HEK293 (cell line): ENCODE results near the gene ABCA3.

ENCODE experiments used
- CTCF ChIP-seq: fragments of 450-650 bp; formaldehyde crosslinking; IDR thresholded peaks from 2 replicates; pipeline ENCODE4 v1.5.1; 2016; ENCODE audit warnings: missing biosample characterization, missing genetic modification characterization
- YY1 ChIP-seq: fragments of 450-650 bp; formaldehyde crosslinking; IDR thresholded peaks from 2 replicates; pipeline ENCODE4 v1.5.1; 2018; ENCODE audit warnings: missing biosample characterization, missing genetic modification characterization
- ZNF138 ChIP-seq: fragments of 450-650 bp; formaldehyde crosslinking; IDR thresholded peaks from 2 replicates; pipeline ENCODE4 v1.5.1; 2016; ENCODE audit warnings: missing biosample characterization, missing genetic modification characterization, borderline replicate concordance
- ZNF626 ChIP-seq: fragments of 450-650 bp; sonication (Bioruptor Pico); formaldehyde crosslinking; IDR thresholded peaks from 2 replicates; pipeline ENCODE4 v1.5.1; 2018; ENCODE audit warnings: missing biosample characterization, missing genetic modification characterization, inconsistent platforms

- TF ChIP-seq YY1 (tag by site-specific recombination) (no peak), ZNF138 (tag by site-specific recombination) (no peak), CTCF (no peak), ZNF626 (tag by site-specific recombination) (no peak)
Measured at GRCh38 chr16:2366660-2367309, 26.3 kb upstream of the ABCA3 start.
